Measurements from ENCODE around the gene TRHDE.
"Not testable (repeated sequence)": the region's sequence is repeated elsewhere in the genome, so short reads cannot be mapped to it uniquely, and the experiment has no call there.

Gene TRHDE

DNA sequence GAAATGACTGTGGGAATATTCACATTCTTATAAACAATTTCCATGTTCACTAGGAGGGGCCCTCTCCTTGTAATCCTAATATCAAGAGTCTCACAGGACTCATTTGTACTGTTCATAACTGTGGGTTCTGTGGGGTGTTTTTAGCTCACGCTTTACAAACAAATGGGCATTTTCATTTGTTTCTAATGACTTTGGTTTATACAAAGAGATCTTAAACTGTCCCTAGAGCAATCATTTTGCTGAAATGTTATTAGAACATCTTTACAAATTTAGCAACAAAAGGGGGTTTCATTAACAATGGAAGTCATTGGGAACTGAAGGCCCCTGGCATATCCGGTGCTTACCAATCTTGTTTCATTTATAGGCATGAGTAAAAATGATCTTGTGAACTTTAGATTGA lies 370.5 kb downstream of the TRHDE start:
- H3K4me3 ChIP-seq (ENCODE audit: low read depth, low read length) = no peak overlapping the region
- DNase-seq (ENCODE audit: low read depth) = no peak
- TF ChIP-seq, protein P1, sequence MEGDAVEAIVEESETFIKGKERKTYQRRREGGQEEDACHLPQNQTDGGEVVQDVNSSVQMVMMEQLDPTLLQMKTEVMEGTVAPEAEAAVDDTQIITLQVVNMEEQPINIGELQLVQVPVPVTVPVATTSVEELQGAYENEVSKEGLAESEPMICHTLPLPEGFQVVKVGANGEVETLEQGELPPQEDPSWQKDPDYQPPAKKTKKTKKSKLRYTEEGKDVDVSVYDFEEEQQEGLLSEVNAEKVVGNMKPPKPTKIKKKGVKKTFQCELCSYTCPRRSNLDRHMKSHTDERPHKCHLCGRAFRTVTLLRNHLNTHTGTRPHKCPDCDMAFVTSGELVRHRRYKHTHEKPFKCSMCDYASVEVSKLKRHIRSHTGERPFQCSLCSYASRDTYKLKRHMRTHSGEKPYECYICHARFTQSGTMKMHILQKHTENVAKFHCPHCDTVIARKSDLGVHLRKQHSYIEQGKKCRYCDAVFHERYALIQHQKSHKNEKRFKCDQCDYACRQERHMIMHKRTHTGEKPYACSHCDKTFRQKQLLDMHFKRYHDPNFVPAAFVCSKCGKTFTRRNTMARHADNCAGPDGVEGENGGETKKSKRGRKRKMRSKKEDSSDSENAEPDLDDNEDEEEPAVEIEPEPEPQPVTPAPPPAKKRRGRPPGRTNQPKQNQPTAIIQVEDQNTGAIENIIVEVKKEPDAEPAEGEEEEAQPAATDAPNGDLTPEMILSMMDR (conservative IDR thresholded peaks at IDR 0.05; ENCODE audit: low read depth, low read length) = no peak

DNA sequence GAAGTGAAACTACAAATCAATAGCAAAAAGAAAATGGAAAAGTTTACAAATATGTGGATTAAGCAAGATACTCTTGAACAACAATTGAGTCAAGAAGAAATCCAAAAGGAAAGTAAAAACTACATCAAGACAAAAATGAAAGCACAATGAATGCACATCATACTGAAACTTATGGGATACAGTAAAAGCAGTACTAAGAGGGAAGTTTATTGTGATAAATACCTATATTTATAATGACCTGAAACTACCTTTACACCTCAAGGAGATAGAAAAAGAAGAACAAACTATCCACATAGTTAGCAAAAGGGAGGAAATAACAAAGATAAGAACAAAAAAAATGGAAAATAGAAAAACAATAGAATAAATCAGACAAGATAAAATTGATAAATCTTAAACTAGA lies 375.0 kb downstream of the TRHDE start:
- TF ChIP-seq, protein P1 (conservative IDR thresholded peaks at IDR 0.05; ENCODE audit: low read depth, low read length) = no peak
- no peak for DNase-seq (ENCODE audit: low read depth)
- no peak overlapping the region for H3K4me3 ChIP-seq (ENCODE audit: low read depth, low read length)

DNA sequence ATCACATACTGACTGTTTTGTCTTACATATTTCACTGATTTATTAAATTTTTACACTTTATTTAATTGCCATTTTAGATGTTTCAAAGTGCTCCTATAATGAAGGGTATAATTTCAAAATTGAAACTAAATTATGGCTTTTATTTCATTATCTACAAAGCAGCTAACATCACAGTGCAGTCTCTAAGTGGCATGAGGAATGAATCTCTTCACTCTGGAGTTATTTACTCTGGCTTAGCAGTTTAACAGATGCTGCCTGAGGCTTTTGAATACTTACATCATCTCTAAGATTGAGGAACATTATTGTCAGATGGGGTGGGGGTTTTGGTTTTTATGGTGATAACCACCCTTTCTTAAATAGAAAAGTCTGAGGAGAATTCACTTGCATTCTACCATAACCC lies 386.4 kb downstream of the TRHDE start:
- H3K4me3 ChIP-seq (ENCODE audit: low read depth, low read length) = no peak overlapping the region
- TF ChIP-seq, protein P1 (conservative IDR thresholded peaks at IDR 0.05; ENCODE audit: low read depth, low read length) = no peak
- no peak for DNase-seq (ENCODE audit: low read depth)

DNA sequence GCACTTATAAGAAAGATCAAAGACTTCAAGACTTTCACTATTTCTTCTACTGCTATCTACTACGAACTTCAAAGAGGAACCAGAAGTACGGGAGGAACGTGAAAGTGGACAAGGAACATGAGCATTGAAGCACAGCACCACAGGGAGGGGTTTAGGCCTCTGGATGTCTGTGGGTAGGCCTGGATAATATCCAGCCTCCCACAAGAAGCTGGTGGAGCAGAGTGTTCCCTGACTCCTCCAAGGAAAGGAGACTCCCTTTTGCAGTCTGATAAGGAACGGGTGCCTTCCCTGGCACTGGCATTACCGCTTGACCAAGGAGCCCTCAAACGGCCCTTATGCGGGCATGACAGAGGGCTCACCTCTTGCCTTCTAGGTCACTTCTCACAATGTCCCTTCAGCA lies 388.0 kb downstream of the TRHDE start:
- H3K4me3 ChIP-seq (ENCODE audit: low read depth, low read length); DNase-seq (ENCODE audit: low read depth): not testable (repeated sequence)

DNA sequence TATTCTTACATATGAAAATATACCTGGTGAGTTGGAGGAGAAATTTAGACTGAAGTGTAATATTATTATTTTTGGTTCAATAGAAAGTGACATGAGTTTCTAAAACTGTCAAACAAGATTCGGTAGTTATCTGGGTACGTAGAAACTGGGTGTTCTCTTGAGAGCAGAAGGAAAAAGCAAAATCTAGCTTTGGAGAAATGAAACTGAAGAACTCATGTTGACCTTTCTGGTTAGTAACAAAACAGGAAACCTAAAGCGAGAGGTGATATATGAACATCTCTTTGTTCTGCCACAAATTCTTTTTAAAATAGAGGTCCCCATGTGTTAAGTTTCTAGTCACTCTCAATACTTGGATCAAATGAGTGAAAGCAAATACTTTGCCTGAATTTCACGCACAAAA lies 401.7 kb downstream of the TRHDE start:
- TF ChIP-seq, protein P1 (conservative IDR thresholded peaks at IDR 0.05; ENCODE audit: low read depth, low read length) = no peak
- no peak for DNase-seq (ENCODE audit: low read depth)
- H3K4me3 ChIP-seq (ENCODE audit: low read depth, low read length) = no peak overlapping the region

DNA sequence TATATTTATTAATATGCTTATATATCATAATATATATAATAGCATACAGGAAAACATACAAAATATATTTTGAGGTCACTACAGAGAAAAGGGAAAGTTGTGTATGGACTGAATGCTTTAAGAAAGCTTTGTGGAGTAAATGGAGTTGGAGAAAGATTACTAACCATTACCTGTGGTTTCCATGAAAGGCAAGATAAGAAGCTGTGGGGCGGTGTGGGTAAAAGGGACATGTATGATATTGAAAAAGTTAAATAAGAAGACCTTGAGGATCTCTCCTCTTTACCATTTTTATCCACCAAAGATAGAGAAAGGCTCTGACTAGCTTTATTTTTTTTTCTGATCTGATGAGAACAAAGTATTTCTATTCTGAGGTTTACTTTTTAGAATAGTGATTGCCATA lies 404.4 kb downstream of the TRHDE start:
- TF ChIP-seq, protein P1 (conservative IDR thresholded peaks at IDR 0.05; ENCODE audit: low read depth, low read length) = no peak
- DNase-seq (ENCODE audit: low read depth) = no peak
- H3K4me3 ChIP-seq (ENCODE audit: low read depth, low read length) = no peak overlapping the region

DNA sequence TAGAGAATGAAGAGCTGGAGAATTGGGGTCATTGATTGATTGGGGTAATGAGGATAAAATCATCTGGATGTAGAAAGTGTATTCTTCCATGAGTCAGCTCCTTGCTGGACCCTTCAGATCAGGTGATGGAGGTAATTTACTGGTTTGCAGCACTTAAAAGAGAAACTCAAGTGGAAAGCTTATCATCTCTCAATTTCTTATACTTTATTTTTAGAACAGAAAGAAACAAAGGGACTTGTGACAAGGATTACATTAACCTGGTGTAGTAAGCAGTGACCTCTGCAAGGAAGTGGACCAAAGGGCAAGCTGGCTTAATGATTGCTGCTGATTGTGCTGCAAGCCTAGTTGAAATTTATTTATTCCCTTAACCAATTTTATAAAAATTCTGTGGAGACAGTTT lies 405.0 kb downstream of the TRHDE start:
- DNase-seq (ENCODE audit: low read depth) = no peak
- TF ChIP-seq, protein P1 (conservative IDR thresholded peaks at IDR 0.05; ENCODE audit: low read depth, low read length) = no peak
- H3K4me3 ChIP-seq (ENCODE audit: low read depth, low read length) = no peak overlapping the region

DNA sequence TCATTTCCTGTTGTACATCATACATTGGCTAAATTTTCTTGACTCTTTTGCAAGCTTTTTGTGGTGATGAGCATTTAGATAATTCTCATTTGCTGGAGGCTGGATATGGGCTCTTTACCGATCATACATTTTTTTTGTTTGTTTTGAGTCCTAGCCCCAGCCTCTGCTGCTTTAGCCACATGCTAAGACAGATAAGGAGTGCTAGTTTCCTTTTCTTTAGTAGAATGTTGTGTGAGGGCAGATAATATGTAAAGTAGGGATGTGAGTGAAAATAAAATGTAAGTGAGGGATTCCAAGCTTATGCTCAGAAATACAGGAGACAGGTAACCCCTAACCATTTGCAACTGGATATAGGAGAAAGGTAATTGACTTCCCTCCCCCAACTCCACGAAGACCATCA lies 405.7 kb downstream of the TRHDE start:
- no peak overlapping the region for H3K4me3 ChIP-seq (ENCODE audit: low read depth, low read length)
- TF ChIP-seq, protein P1 (conservative IDR thresholded peaks at IDR 0.05; ENCODE audit: low read depth, low read length) = no peak
- DNase-seq (ENCODE audit: low read depth) = peak; percentile 2

All from choroid plexus epithelial cell (primary cell).